Body of pancreas (tissue), 4 donors: ENCODE data around the gene LRRC2. TPM values are rescaled to one million over a fixed set of nuclear protein-coding genes. Genes with fewer than 3 reads are reported as not detected.
A peak's percentile ranks its signal among the peaks of the same experiment; 100 is the strongest.

Source experiments
- ATAC-seq: fragments of 150-250 bp; one replicate; pipeline ENCODE4 v1.9.1; 2016
- DNase-seq, 4 donors: peaks; one replicate each; pipeline ENCODE4 v3.0.0-alpha.2; 2019
- H3K27ac ChIP-seq, 4 donors: fragments of 200-600 bp; sonication (generic); 1 replicate in 3 of 4; 2 replicates in 1 of 4; pipeline versions ENCODE4 v1.5.1 to v1.6.1; 2016 to 2019; ENCODE audit warnings: mild to moderate bottlenecking in 1 of 4, mixed read lengths in 1 of 4, moderate library complexity in 1 of 4
- H3K27me3 ChIP-seq, 2 donors: fragments of 200-600 bp; sonication (generic); one replicate each; pipeline ENCODE4 v1.6.0; 2016; ENCODE audit warnings: mild to moderate bottlenecking in 1 of 2
- H3K36me3 ChIP-seq, 2 donors: fragments of 200-600 bp; sonication (generic); replicated peaks in 1 of 2; 2 replicates each; pipeline ENCODE4 v1.5.1; 2016; ENCODE audit warnings: low read depth in 2 of 2; ENCODE audit not compliant: insufficient read depth in 1 of 2
- H3K4me1 ChIP-seq: fragments of 200-600 bp; sonication (generic); one replicate; pipeline ENCODE4 v1.6.0; 2016
- H3K4me3 ChIP-seq, 2 donors: fragments of 200-600 bp; sonication (generic); 1 replicate in 1 of 2; 2 replicates in 1 of 2; pipeline ENCODE4 v1.5.1; 2016 to 2019
- H3K9me3 ChIP-seq, 3 donors: fragments of 200-600 bp; sonication (generic); 1 replicate in 2 of 3; 2 replicates in 1 of 3; pipeline ENCODE4 v1.5.1; 2016
- POLR2A ChIP-seq, 3 donors: fragments of 450-650 bp; IDR thresholded peaks; one replicate each; pipeline ENCODE4 v1.6.1; 2016; ENCODE audit warnings: antibody characterized with exemption in 3 of 3, mild to moderate bottlenecking in 2 of 3
- WGBS, 2 donors: methylation state at CpG; one replicate each; pipeline ENCODE4 v1.1.5; 2017; 5-methylcytosine and 5-hydroxymethylcytosine counted together
- intact Hi-C: fragments of 100-400 bp; cut with DNase I; formaldehyde crosslinking; loops from one replicate; pipeline ENCODE4 v1.15.1; 2023
- total RNA-seq, 2 donors: library from RNA; depleted of rRNA; stranded (reverse); fragments of >200 nt; gene quantifications; one replicate each; pipeline ENCODE4 v1.1.0, GENCODE V29; 2016
- TF ChIP-seq, protein P1 (sequence below), 7 experiments: fragments of 450-650 bp in 4 of 7; fragments of 200-600 bp in 3 of 7; sonication (generic) in 3 of 7; IDR thresholded peaks; one replicate each; pipeline ENCODE4 v1.5.1; 2016 to 2019; ENCODE audit warnings: antibody characterized with exemption in 7 of 7

The LRRC2 gene
- total RNA-seq, 2 donors from 2014 or later: 1.8 to 2.3 TPM

- DNase-seq (no peak), ATAC-seq (no peak)
- peaks cover 36% of the 10 kb centered on the region for H3K4me1 ChIP-seq
- no peak overlapping the region for H3K4me3 ChIP-seq
- WGBS, 2 donors: 91 to 96% methylated on average over 4 of the region's 4 CpGs
- intact Hi-C loops: no loop called here
- H3K27me3 ChIP-seq: no peaks in the 10 kb centered on the region
- H3K9me3 ChIP-seq: no peaks in the 10 kb centered on the region
- no peaks in the 10 kb centered on the region for H3K36me3 ChIP-seq
- no peak overlapping the region for H3K27ac ChIP-seq
- TF ChIP-seq POLR2A (IDR thresholded peaks at IDR 0.05): no peak
- TF ChIP-seq, protein P1, sequence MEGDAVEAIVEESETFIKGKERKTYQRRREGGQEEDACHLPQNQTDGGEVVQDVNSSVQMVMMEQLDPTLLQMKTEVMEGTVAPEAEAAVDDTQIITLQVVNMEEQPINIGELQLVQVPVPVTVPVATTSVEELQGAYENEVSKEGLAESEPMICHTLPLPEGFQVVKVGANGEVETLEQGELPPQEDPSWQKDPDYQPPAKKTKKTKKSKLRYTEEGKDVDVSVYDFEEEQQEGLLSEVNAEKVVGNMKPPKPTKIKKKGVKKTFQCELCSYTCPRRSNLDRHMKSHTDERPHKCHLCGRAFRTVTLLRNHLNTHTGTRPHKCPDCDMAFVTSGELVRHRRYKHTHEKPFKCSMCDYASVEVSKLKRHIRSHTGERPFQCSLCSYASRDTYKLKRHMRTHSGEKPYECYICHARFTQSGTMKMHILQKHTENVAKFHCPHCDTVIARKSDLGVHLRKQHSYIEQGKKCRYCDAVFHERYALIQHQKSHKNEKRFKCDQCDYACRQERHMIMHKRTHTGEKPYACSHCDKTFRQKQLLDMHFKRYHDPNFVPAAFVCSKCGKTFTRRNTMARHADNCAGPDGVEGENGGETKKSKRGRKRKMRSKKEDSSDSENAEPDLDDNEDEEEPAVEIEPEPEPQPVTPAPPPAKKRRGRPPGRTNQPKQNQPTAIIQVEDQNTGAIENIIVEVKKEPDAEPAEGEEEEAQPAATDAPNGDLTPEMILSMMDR (IDR thresholded peaks at IDR 0.05): no peak
These were observed 98.5 kb downstream of the LRRC2 start for GRCh38 chr3:46467562-46467961.

- Histone ChIP-seq H3K36me3 (no peaks in the 10 kb centered on the region), H3K27me3 (no peaks in the 10 kb centered on the region), H3K27ac (no peak overlapping the region), H3K4me3 (no peak overlapping the region), H3K9me3 (no peaks in the 10 kb centered on the region), H3K4me1 (peaks cover 36% of the 10 kb centered on the region)
- no peak for TF ChIP-seq POLR2A (IDR thresholded peaks at IDR 0.05)
- TF ChIP-seq, protein P1 (IDR thresholded peaks at IDR 0.05): no peak
- DNase-seq (no peak), ATAC-seq (no peak)
- 74 to 83% methylated on average over 1 of the region's 1 CpG for WGBS, 2 donors
- intact Hi-C loops: no loop called here
These were observed 99.2 kb downstream of the LRRC2 start for GRCh38 chr3:46466871-46467403.

GRCh38 chr3:46466273-46466672 is 99.8 kb downstream of the LRRC2 start:
- intact Hi-C loops: no loop called here
- ATAC-seq: peak; percentile 65
- TF ChIP-seq POLR2A (IDR thresholded peaks at IDR 0.05): no peak
- TF ChIP-seq, protein P1 (IDR thresholded peaks at IDR 0.05): no peak
- Histone ChIP-seq H3K36me3 (no peaks in the 10 kb centered on the region), H3K4me3 (no peak overlapping the region), H3K9me3 (no peaks in the 10 kb centered on the region), H3K27me3 (no peaks in the 10 kb centered on the region), H3K27ac (peak overlapping the region in 2 of 4 donors; percentile 21 to 48), H3K4me1 (peaks cover 36% of the 10 kb centered on the region)
- DNase-seq: peak; percentile 67 to 80 (median 74)

Other genes with a start within 250 kb of the LRRC2 start
- gene CCR2, start 212.2 kb downstream of the LRRC2 start, total RNA-seq: 1 to 10 TPM; 1.8 to 7.9 TPM
- gene CCR5, start 195.4 kb downstream of the LRRC2 start, total RNA-seq: under 1 TPM in 1 of 2 donors, not detected in 1; 0.78 TPM
- 1 to 10 TPM in 1 of 2 donors, not detected in 1; 1.3 TPM for gene CCRL2, start 159.0 kb downstream of the LRRC2 start, total RNA-seq
- gene LTF, start 101.4 kb downstream of the LRRC2 start, total RNA-seq: 1 to 10 TPM; 8.8 to 8.9 TPM
- not detected for gene RTP3, start 68.3 kb downstream of the LRRC2 start, total RNA-seq
- gene FAM240A, start 46.2 kb upstream of the LRRC2 start, total RNA-seq: not detected
- 10 to 100 TPM; 30.3 to 48.5 TPM for gene ALS2CL, start 127.4 kb upstream of the LRRC2 start, total RNA-seq
- gene TMIE, start 135.1 kb upstream of the LRRC2 start, total RNA-seq: not detected
- gene PRSS50, start 151.6 kb upstream of the LRRC2 start, total RNA-seq: 1 to 10 TPM; 2.6 to 3.1 TPM